GM21619 (cell line): Measurements from ENCODE around the gene GAB3.

Experiments
- ATAC-seq: cut with Tn5 transposase; IDR thresholded peaks from one replicate; pipeline ENCODE4 v1.9.1; 2021; ENCODE audit not compliant: unreplicated experiment

The GAB3 gene, protein sequence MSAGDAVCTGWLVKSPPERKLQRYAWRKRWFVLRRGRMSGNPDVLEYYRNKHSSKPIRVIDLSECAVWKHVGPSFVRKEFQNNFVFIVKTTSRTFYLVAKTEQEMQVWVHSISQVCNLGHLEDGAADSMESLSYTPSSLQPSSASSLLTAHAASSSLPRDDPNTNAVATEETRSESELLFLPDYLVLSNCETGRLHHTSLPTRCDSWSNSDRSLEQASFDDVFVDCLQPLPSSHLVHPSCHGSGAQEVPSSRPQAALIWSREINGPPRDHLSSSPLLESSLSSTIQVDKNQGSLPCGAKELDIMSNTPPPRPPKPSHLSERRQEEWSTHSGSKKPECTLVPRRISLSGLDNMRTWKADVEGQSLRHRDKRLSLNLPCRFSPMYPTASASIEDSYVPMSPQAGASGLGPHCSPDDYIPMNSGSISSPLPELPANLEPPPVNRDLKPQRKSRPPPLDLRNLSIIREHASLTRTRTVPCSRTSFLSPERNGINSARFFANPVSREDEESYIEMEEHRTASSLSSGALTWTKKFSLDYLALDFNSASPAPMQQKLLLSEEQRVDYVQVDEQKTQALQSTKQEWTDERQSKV

DNA sequence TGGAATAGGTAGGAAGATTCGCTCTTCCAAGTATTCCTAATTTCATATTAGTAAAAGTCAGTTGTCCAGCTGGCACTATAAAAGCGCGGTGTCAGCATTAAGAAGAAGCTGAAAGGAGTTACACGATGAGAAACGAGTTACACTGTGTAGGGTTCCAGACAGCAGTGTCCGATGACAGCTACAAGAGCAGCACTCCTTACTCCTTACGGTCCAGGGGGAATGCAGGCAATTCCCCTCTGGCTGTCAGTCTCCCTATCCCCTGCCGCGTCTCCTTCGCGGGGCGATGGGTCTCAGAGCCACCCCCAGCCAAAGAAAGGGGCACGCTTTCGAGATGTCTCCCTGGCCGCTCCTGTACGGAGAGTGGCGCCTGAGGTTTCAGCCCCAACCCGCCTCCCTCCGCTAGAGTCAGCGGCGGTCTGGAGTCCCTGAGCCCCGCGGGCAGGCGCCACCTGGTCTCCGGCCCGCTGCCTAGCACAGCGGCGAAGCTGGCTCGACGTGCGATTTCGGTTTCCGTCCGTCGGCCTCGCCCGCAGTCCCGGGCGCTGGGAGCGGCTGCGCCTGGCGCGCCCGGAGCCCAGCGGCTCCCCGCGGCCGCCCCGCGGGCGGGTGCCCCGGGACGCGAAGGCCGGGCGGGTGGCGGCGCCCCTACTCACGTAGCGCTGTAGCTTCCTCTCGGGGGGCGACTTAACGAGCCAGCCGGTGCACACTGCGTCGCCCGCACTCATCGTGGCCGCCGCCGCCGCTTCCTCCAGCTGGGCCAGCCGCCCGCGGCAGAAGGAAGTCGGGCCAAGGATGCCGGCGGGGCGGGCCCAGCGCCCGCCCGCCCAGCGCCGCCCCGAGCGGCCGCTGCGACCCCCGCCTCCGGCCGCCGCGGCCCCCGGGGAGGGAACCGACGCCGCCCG, at the start of gene GAB3:
TSS of gene GAB3 (minus strand) at position 777 of the 902 bp plus-strand sequence. CDS start at position 725, 52 bp downstream.
- peak; percentile 66 for ATAC-seq

DNA sequence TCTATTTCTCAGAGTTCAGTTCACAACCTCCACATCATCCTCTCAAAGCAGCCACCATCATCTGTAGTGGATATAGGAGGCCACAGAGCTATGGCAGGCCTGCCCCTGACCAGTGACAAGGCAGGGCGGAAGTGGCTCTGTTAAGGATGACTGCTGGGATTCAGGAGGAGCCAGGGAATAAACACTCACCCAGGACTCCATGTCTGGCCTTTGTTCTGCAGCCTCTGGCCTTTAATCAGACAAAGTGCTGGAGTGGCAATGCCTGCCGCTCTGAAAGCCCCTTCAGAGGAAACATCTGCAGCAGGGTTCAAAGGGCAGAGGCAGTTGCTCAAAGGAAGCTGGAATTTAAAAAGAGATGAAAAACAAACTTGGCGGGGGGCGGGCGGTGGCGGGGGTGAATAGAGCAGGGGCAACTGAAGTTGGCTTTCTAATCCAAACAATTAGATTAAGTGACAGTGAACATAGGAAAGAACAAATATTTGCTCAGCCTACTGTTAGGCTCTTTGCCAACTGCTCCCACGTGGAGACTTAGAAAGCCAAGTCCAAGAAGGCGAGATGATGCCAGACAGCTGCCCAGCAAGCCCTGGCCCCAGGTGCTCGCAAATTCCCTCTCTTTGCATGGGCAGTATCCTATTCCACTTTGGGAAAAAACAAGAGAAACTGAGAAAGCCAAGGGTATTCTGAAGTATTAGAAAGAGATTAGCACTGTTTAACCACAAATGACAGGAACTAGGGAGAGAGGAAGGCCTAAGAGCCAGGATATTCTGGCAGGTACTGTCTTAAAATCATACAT, 48.9 kb upstream of the GAB3 start:
- ATAC-seq, result no peak

DNA sequence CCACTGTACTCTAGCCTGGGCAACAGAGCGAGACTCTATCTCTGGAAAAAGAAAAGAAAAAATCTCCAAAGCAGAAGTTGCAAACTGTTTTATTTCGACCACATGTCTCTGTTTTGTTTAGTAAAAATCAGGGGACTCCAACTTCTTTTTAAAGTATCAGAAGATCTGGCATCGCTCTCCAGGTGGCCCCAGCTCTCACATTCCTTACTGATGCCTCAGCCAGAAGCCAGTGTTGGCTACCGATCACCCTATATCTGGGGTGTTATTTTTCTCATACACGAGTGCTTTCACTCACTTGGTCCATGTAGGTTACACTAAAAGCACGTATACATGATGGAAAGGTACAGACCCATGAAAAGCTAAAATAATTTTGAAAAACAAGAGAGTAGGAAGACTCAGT, 46.1 kb upstream of the GAB3 start:
- no peak for ATAC-seq

DNA sequence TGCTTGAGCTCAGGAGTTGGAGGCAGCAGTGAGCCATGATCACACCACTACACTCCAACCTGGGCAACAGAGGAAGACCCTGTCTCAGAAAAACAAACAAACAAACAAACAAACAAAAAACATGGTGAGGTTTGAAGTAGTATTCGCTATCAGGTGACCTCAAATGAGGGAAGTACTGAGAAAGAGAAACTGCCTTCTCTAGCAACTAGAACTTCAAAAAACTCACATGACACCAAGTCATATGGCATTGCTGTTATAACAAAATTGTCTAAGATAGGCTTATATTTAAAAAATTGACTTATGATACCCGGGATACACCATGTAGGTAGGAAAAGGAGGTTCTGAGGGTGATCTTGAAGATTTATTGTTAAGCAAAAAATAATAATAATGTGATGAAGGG, 44.1 kb upstream of the GAB3 start:
- no peak for ATAC-seq

DNA sequence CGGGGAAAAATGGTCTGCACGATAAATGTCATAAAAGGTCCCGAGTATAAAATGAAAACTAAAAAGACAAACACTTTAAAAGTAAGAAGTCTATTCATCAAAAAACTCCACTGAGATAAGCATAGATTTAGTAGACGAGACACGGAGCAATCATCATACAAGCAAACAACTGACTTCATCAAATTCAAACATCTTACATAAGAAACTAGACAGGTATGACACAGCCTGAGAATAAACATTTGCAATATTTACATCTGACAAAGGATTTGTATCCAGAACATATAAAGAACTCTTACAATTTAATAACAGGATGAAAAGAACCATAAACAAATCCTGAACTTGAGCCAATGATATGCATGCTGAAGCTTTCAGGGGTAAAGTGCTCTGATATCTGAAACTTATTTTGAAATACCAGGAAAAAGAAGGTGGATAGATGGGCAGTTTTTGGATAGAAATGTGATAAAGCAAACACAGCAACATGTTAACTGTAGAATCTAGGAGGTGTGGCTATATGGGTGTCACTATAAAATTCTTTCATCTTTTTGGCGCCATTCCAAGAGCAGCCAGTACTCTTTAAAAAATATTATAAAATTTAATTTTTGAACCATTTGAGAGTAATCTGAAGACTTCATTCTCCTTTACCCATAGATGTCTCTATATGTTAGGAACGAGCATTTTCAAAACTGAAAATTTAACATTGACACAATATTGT, 42.4 kb upstream of the GAB3 start:
- ATAC-seq, result no peak

DNA sequence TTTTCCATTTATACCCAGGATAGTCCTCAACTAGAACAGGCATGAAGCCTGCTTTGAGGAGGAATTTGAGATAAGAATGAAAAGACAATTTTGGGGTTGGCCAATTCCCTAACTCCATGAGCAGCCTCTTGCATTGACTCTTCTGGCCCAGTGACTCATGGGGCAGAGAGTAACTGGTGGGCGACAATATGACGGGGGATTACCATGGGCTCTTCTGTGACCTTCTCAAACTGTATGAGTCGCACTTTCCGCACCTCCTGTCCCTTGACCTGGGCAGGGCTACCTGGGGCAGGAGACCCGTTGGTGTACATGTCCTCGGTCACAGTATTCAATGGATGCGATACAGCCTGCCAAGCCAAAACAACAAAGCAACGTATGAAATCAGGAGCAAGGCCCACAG, 41.1 kb upstream of the GAB3 start:
- ATAC-seq, result no peak

DNA sequence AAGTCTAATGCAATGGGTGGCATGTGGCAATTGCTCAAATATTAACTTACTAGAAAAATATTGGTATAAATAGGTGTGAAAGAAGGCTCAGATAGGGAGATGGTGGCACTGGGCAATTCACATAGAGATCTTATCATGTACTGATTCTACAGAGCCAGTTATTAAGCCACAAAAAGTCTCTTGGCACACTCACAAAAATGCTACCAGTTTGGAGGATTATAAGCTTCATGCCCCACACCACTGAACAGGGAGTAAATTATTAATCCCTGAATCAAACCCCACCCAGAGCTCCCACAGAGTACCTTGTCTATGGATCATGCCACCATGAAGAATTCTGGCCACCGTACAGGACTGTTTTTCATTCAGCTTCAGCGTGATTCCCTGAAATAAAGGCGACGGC, 40.6 kb upstream of the GAB3 start:
- ATAC-seq, result no peak

DNA sequence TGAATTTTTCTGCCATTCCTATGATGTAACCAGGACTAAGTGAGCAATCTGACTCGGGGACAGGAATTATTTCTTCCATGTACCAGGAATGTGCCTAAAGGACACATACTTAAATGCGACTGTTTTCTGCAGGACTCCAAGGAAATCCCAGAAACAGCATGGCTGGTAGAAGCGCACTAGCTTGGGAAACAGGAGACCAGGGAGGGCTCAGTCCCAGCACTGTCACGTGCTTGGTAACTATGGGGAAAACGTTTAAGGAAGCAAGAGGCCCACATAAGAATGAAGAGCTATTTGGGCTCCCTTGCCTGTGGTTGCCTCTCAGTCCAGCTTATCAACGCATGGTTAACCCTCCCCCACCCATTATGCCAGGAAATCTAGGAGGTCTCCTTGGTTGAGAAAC, 34.8 kb upstream of the GAB3 start:
- ATAC-seq, result no peak

DNA sequence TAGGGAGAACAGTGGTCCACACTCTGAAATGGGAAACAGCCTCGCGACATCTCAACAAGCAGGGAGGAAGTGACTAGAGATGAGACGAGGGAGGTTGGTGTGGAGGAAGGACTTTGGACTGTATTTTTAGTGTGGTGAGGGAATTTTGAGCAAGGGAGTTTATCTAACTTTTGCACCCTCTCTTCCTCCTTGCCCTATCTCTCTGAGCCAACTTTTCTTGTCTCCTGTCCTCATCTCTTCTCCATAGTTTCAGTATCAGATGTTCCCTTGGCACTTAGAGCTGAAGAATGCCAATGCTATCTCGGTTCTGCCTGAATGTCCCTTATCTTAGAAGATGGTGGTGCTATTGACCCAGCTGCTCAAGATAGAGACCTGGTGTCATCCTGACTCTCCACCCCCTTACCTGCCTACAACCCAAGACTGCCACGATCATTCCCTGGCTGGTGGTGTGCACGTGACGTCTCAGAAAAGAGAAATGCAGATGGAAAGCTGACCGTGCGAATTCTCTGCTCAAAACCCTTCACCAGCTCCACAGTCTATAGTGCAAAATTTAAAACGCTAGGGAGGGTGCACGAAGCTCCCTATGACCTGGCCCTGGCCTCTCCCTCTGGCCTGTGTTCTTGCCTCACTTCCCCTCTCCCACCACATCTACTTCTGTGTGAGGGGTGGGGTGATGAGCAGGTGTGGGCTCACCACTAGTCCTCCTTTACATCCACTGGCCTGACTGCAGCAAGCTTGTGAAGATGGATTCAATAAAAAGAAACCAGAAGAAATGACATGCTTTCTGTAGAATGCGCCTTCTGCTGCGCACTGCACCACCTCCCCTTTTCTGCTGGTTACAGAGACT, 33.5 kb upstream of the GAB3 start:
- ATAC-seq, result no peak

DNA sequence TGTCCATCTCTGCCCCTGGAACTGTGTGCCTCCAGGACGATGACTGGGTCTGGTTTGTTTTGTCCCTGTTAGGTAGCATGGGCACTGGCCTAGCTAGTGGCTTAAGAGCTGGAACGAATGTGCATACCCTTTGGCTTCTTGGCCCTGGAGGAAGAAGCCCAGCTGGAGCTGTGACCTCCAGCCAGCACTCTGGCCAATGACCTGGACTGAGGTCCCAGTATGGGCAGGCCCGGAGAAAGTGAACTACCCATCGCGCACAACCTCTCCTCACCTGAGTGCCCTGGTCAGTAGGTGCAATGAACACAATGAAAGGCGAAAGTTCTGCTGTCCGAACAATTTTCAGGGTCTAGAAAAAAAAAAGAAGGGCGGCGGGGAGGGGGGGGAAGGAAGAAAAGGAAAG, 30.1 kb upstream of the GAB3 start:
- ATAC-seq, result no peak

DNA sequence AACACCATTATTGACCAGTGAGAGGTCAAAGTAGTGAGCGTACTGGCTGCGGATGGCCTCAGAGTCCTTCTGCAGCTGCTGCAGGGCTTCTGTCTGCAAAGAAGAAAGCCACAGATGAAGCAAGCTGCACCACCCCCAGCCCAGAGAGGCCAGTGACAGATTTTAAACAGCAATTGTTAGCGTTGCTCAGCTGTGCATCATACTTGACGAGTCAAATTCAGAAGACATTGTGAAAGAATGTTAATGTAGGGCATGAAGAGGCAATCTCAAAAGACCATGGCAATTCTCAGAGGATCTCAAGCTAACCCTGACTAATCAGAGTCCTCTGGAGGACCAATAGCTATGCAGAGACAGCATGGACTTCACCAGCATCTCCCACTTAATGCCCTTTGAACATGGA, 28.4 kb upstream of the GAB3 start:
- no peak for ATAC-seq

DNA sequence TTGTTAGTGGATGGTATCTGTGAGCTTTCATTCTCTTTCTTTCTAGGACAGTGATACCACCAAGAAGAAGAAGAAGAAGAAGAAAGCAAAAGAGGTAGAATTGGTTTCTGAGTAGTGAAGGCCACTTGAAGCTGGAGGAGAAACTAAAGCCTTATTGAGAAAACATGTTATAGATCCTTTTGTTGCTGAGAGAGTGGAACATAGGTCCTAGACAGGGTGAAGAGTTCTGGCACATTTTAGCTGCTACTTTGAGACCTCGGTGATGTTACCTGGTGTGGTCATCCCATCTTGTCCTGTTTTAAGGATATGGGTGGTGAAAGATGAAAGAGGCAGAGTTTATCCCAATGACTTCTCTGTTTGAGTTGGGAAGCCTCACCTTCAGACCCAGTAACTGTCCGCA, 25.9 kb upstream of the GAB3 start:
- ATAC-seq, result no peak

DNA sequence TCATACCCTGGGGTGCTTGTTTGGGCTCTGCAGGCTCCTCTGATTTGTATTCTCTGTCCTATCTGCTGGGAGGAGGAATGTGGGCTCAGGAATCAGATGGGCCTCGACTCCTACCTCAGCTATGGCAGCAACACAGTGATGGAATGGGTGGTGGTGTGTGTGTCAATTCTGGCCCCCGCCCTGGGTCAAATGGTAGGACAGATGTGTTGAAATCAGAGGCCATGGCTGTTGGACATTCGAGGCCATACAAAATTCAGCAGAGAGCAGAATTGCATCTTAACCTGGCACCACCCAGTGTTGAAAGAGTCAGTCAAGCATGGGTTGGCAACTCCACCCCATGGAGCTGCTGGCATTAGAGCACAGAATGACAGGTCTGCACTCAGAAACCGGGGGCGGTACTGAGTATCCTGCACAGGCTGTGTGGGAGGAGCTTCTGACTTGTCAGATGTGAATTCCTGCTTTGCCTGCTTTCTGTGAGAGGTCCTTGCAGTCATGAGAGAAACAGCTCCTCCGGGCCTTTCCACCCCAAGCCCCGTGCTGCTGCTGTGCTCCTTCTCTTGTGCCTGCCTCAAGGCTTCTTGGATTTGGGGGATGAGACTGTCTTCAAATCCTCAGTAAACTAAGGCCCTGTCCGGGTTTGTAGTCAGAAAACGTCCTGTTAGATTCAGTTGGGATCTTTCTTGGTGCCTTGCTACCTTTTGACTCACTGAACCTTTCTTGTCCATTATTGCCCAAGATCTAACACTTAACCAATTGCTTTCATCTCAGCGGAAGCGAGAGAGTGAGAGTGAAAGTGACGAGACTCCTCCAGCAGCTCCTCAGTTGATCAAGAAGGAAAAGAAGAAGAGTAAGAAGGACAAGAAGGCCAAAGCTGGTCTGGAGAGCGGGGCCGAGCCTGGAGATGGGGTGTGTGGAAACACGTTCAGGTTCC, 24.8 kb upstream of the GAB3 start:
- ATAC-seq, result no peak

DNA sequence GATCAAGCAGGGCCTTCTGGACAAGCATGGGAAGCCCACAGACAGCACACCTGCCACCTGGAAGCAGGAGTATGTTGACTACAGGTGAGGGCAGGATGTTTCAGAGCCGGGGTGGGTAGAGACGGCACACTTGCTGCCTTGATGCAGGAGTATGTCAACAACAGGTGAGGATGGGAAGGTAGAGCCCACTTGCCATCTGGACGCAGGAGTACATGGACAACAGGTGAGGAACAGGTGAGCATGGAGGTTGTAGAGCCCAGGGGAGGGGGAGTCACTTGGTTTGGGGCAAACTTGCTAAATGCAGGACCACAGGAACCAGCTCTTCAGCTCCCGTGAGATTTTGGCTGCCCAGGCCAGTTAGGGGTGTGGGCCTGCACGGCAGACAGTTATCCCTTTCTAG, 23.7 kb upstream of the GAB3 start:
- ATAC-seq, result no peak

DNA sequence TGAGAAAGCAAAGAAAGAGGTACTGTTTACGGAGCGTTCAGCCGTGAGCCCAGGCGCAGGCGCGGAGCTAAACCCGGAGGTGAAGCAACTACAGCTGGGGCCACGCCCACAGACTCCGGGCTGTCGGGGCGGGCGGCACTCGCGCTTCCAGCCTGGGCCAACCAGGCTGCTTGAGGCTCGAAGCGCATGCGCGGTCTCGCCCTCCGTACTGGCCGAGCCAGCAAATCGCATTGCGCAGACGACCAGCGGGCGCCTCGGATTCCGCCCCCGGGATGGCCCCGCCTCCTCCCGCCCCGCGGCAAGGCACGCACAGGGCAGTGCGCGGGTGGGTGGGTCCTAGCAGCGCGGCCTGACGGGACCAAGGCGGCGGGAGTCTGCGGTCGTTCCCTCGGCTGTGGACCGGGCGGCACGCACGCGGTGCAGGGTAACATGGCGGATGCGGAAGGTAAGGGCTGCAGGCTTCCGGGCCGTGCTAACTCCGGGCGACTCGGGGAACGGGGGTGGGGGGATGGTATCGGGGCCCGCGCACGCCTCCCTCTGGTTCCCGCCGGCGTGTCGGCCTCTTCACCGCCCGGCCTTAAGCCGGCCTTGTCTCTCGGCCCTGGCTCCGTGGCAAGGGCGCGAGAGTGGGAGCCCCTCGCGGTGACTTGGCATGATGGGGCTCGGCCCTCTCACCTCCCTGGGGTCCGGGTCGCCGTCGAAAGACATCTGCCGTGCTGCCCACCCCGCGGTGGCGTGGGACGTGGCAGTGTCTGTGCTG, 11.8 kb upstream of the GAB3 start, which contains the start of gene DKC1:
TSS of gene DKC1 (plus strand) at position 328 of the 760 bp plus-strand sequence. CDS start at position 430, 102 bp downstream.
- peak; percentile 83 for ATAC-seq

DNA sequence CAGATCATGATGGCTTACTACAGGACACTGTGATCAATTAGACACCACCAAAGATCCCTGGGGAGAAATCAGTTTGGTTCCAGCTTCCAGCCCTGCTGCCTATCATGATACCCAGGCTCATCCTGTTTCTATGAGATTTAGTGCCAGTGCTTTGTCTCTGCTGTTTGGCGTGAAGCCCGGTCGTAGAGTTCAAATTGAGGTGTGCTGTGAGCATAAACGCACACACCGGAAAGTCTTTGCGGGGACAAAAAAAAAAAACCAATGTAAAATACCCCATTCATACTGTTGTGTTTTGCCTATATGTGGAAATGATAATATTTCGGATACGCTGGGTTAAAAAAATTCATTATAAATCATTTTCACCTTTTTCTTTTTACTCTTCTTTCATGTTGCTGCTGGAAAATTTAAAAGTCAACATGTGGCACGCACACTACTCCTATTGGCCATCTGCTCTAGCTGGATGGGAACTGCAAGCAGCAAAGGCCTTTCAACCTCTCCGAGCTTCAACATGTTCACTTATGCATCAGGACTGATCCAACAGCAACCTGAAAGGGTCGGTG, 11.2 kb upstream of the GAB3 start:
- ATAC-seq, result no peak

DNA sequence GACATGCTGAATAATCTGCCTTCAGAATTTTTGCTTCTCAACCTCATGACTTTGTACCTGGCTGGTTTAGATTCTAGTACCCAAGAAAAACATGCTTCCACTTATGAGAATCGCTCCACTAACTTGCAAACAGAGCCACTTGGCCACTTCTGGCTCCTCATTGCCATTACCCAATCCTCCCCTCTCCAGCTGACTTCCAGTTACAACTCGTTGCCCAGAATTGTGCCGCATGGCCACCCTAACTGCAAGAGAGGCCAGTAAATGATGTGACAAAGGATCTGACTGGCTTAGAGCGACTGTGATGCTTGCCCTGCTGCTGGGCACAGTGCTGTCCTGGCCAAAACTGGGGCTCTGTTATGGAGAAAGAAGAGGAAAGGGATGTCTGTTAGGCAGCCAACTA, 7.8 kb upstream of the GAB3 start:
- no peak for ATAC-seq
